DOHH2 (cell line): ENCODE results near the gene INSIG2.

Source experiments
- H3F3A ChIP-seq: fragments of 200-600 bp; sonication (generic), shearing (Covaris generic); 2 replicates; pipeline ENCODE4 v1.6.0; 2016; ENCODE audit warnings: antibody characterized with exemption, mild to moderate bottlenecking; ENCODE audit not compliant: control insufficient read depth, insufficient read depth
- H3K27ac ChIP-seq: fragments of 200-600 bp; sonication (generic); 2 replicates; pipeline ENCODE4 v1.5.1; 2014; ENCODE audit warnings: low read depth, mild to moderate bottlenecking, low read length, moderate library complexity
- H3K27me3 ChIP-seq: fragments of 200-600 bp; sonication (generic); 2 replicates; pipeline ENCODE4 v1.6.1; 2014; ENCODE audit warnings: mild to moderate bottlenecking, low read length, mixed read lengths; ENCODE audit not compliant: control insufficient read depth
- H3K36me3 ChIP-seq: fragments of 200-600 bp; sonication (generic); 2 replicates; pipeline ENCODE4 v1.6.1; 2014; ENCODE audit warnings: mild to moderate bottlenecking, low read length, moderate library complexity, mixed read lengths; ENCODE audit not compliant: control insufficient read depth
- H3K4me1 ChIP-seq: fragments of 200-600 bp; sonication (generic); 2 replicates; pipeline ENCODE4 v1.6.1; 2014; ENCODE audit warnings: mild to moderate bottlenecking, low read length, mixed read lengths; ENCODE audit not compliant: control insufficient read depth
- H3K4me2 ChIP-seq: fragments of 200-600 bp; sonication (generic); 2 replicates; pipeline ENCODE4 v1.6.0; 2014; ENCODE audit warnings: mild to moderate bottlenecking, low read length, moderate library complexity
- H3K4me3 ChIP-seq: fragments of 200-600 bp; sonication (generic); 2 replicates; pipeline ENCODE4 v1.5.1; 2014; ENCODE audit warnings: mild to moderate bottlenecking, low read length, mixed read lengths
- H3K79me2 ChIP-seq: fragments of 200-600 bp; sonication (generic); 2 replicates; pipeline ENCODE4 v1.6.1; 2014; ENCODE audit warnings: mild to moderate bottlenecking, low read length, mixed read lengths; ENCODE audit not compliant: control insufficient read depth
- H3K9me2 ChIP-seq: fragments of 200-600 bp; sonication (generic); replicated peaks from 2 replicates; pipeline ENCODE4 v1.6.1; 2014; ENCODE audit warnings: mild to moderate bottlenecking, low read length, mixed read lengths; ENCODE audit not compliant: control insufficient read depth
- H3K9me3 ChIP-seq: fragments of 200-600 bp; sonication (generic); 2 replicates; pipeline ENCODE4 v1.6.1; 2014; ENCODE audit warnings: antibody characterized with exemption, low read length, mixed read lengths; ENCODE audit not compliant: control insufficient read depth, insufficient read depth
- H4K20me1 ChIP-seq: fragments of 200-600 bp; sonication (generic); 2 replicates; pipeline ENCODE4 v1.6.0; 2014; ENCODE audit warnings: low read depth, mild to moderate bottlenecking, antibody characterized with exemption, low read length, moderate library complexity; ENCODE audit not compliant: control insufficient read depth, insufficient read depth
- CTCF ChIP-seq: fragments of 200-600 bp; sonication (generic); IDR thresholded peaks from one replicate; pipeline ENCODE4 v1.5.1; 2014; ENCODE audit warnings: antibody characterized with exemption, mild to moderate bottlenecking, low read depth, low read length; ENCODE audit not compliant: poor library complexity, severe bottlenecking
- EZH2phosphoT487 ChIP-seq: fragments of 200-600 bp; sonication (generic); IDR thresholded peaks from 2 replicates; pipeline ENCODE4 v1.6.1; 2017; ENCODE audit warnings: borderline replicate concordance, mild to moderate bottlenecking, antibody characterized with exemption, low read length, moderate library complexity, mixed read lengths

The INSIG2 gene

GRCh38 chr2:118146315-118147283 lies 58.3 kb downstream of the INSIG2 start:
- no peaks in the 10 kb centered on the region for H3K36me3 ChIP-seq
- H3K79me2 ChIP-seq = no peaks in the 10 kb centered on the region
- peaks cover 3% of the 10 kb centered on the region; the same call in 1 of the 2 replicates for H3K27me3 ChIP-seq
- TF ChIP-seq CTCF = no peak
- no peak for TF ChIP-seq EZH2phosphoT487
- H3K9me3 ChIP-seq = no peaks in the 10 kb centered on the region
- H3F3A ChIP-seq = no peaks in the 10 kb centered on the region
- H3K4me2 ChIP-seq = no peak overlapping the region
- H3K4me3 ChIP-seq = no peak overlapping the region
- no peaks in the 10 kb centered on the region for H3K9me2 ChIP-seq
- no peaks in the 10 kb centered on the region for H4K20me1 ChIP-seq
- H3K4me1 ChIP-seq = no peaks in the 10 kb centered on the region
- no peak overlapping the region for H3K27ac ChIP-seq

- no peak overlapping the region for H3K27ac ChIP-seq
- H3K4me1 ChIP-seq = no peaks in the 10 kb centered on the region
- no peak for TF ChIP-seq CTCF
- TF ChIP-seq EZH2phosphoT487 = no peak
- no peaks in the 10 kb centered on the region for H3K9me2 ChIP-seq
- H3F3A ChIP-seq = no peaks in the 10 kb centered on the region
- H3K4me3 ChIP-seq = no peak overlapping the region
- H3K79me2 ChIP-seq = no peaks in the 10 kb centered on the region
- no peaks in the 10 kb centered on the region for H4K20me1 ChIP-seq
- peaks cover 3% of the 10 kb centered on the region; the same call in 1 of the 2 replicates for H3K27me3 ChIP-seq
- H3K9me3 ChIP-seq = no peaks in the 10 kb centered on the region
- no peaks in the 10 kb centered on the region for H3K36me3 ChIP-seq
- H3K4me2 ChIP-seq = no peak overlapping the region
Measured at GRCh38 chr2:118148133-118148532, 59.9 kb downstream of the INSIG2 start.

GRCh38 chr2:118148809-118149208 lies 60.5 kb downstream of the INSIG2 start:
- no peaks in the 10 kb centered on the region for H3K4me1 ChIP-seq
- H3K36me3 ChIP-seq = no peaks in the 10 kb centered on the region
- H4K20me1 ChIP-seq = no peaks in the 10 kb centered on the region
- no peaks in the 10 kb centered on the region for H3F3A ChIP-seq
- H3K27ac ChIP-seq = no peak overlapping the region
- H3K9me2 ChIP-seq = no peaks in the 10 kb centered on the region
- no peaks in the 10 kb centered on the region for H3K9me3 ChIP-seq
- H3K79me2 ChIP-seq = no peaks in the 10 kb centered on the region
- TF ChIP-seq CTCF (no peak), EZH2phosphoT487 (no peak)
- H3K4me2 ChIP-seq = no peak overlapping the region
- H3K27me3 ChIP-seq = peaks cover 3% of the 10 kb centered on the region; the same call in 1 of the 2 replicates
- H3K4me3 ChIP-seq = no peak overlapping the region
